Measurements from ENCODE around the gene HLA-F. TPM values are rescaled to one million over a fixed set of nuclear protein-coding genes. Genes with fewer than 3 reads are reported as not detected.

Gene HLA-F
- total RNA-seq, 1 donor from 2014 or later, result 736 TPM

GRCh38 chr6:29723666-29724588 lies 693 bp downstream of the HLA-F start:
- Mint-ChIP-seq H3K36me3 (ENCODE audit: low read depth) (peaks cover 58% of the 10 kb centered on the region), H3K4me1 (peaks cover 66% of the 10 kb centered on the region)
- POLR2A ChIA-PET, result interaction anchor here (0.6 to 2.4 kb wide), 7 partner anchors 10 to 241 kb away, joined by 3 to 11 read pairs (median 4); no protein-coding TSS in a partner anchor

GRCh38 chr6:29724937-29725869 lies 2.0 kb downstream of the HLA-F start:
- POLR2A ChIA-PET, result interaction anchor here (1.3 to 4.4 kb wide), 3 partner anchors 11 to 240 kb away, joined by 3 to 31 read pairs (median 17); no protein-coding TSS in a partner anchor
- ATAC-seq (ENCODE audit: low read depth) (no peak), DNase-seq (no peak)
- H3K27ac Mint-ChIP-seq, result peak overlapping the region; percentile 98
- no peak for TF ChIP-seq CTCF (IDR thresholded peaks at IDR 0.05)
- no peaks in the 10 kb centered on the region for H3K27me3 Mint-ChIP-seq
- H3K9me3 Mint-ChIP-seq, result no peaks in the 10 kb centered on the region
- H3K4me3 Mint-ChIP-seq, result peak overlapping the region; percentile 94
- intact Hi-C loops (cut with micrococcal nuclease), result loop anchor here (5.0 kb wide), 3 partner anchors 73 to 342 kb away; partner anchors contain the start of genes HLA-A and PPP1R11
- CTCF ChIA-PET, result interaction anchor here (0.7 to 2.0 kb wide), 4 partner anchors 11 to 75 kb away, joined by 3 to 5 read pairs (median 4); no protein-coding TSS in a partner anchor
- H3K4me1 Mint-ChIP-seq, result peaks cover 71% of the 10 kb centered on the region
- peaks cover 58% of the 10 kb centered on the region for H3K36me3 Mint-ChIP-seq (ENCODE audit: low read depth)

More at GRCh38 chr6:29723666-29724588, 693 bp downstream of the HLA-F start:
- no peak for TF ChIP-seq CTCF (IDR thresholded peaks at IDR 0.05)
- ATAC-seq (ENCODE audit: low read depth), result peak; percentile 59
- no peaks in the 10 kb centered on the region for H3K27me3 Mint-ChIP-seq
- H3K4me3 Mint-ChIP-seq, result peak overlapping the region; percentile 94
- CTCF ChIA-PET, result interaction anchor here (1.0 kb wide), 1 partner anchor 13 kb away, joined by 3 read pairs; no protein-coding TSS in a partner anchor
- intact Hi-C loops (cut with micrococcal nuclease), result loop anchor here (5.0 kb wide), 3 partner anchors 72 to 343 kb away; partner anchors contain the start of genes HLA-A and PPP1R11
- peak overlapping the region; percentile 98 for H3K27ac Mint-ChIP-seq
- no peaks in the 10 kb centered on the region for H3K9me3 Mint-ChIP-seq
- peak; percentile 65 for DNase-seq

- DNase-seq, result no peak
- Mint-ChIP-seq H3K27ac (peak overlapping the region; percentile 98), H3K9me3 (no peaks in the 10 kb centered on the region), H3K36me3 (ENCODE audit: low read depth) (peaks cover 58% of the 10 kb centered on the region), H3K4me3 (peak overlapping the region; percentile 94), H3K4me1 (peaks cover 77% of the 10 kb centered on the region), H3K27me3 (no peaks in the 10 kb centered on the region)
- no peak for TF ChIP-seq CTCF (IDR thresholded peaks at IDR 0.05)
- no peak for ATAC-seq (ENCODE audit: low read depth)
- ChIA-PET POLR2A (interaction anchor here (1.2 to 4.4 kb wide), 4 partner anchors 10 to 335 kb away, joined by 3 to 31 read pairs (median 11); partner anchors contain the start of gene POLR1H), CTCF (interaction anchor here (0.7 to 2.0 kb wide), 4 partner anchors 10 to 76 kb away, joined by 3 to 5 read pairs (median 4); no protein-coding TSS in a partner anchor)
- intact Hi-C loops (cut with micrococcal nuclease), result no loop called here
Observed at GRCh38 chr6:29726001-29726400, 2.8 kb downstream of the HLA-F start.

DNA sequence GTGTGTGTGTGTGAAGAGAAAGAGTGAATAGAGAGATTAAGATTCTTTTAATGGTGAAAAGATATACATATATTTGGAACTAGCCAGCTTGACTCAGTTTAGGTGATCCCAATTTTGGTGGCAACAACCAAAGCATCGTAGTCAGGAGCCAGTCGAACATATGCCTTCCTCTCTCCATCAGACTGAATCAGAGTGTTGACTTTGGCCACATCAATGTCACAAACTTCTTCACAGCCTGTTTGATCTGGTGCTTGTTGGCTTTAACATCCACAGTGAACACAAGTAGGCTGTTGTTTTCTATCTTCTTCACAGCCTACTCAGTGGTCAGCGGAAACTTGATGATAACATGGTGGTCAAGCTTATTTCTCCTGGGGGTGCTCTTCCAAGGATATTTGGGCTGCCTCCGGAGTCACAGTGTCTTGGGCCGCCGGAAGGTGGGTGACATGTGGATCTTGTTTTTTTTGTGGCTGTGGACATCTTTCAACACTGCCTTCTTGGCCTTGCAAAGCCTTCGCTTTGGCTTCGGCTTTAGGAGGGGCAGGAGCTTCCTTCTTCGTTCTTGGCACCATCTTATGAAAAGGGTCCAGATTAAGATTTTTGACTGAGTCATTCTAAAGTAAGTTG lies 3.4 kb downstream of the HLA-F start:
- H3K9me3 Mint-ChIP-seq, result no peaks in the 10 kb centered on the region
- peak overlapping the region; percentile 51 for H3K27ac Mint-ChIP-seq
- CTCF ChIA-PET, result interaction anchor here (1.5 to 2.0 kb wide), 2 partner anchors 12 to 73 kb away, joined by 5 read pairs; no protein-coding TSS in a partner anchor
- POLR2A ChIA-PET, result interaction anchor here (0.6 to 4.4 kb wide), 8 partner anchors 9 to 334 kb away, joined by 3 to 31 read pairs (median 8); partner anchors contain the start of gene POLR1H
- H3K4me3 Mint-ChIP-seq, result peak overlapping the region; percentile 59
- peaks cover 58% of the 10 kb centered on the region for H3K36me3 Mint-ChIP-seq (ENCODE audit: low read depth)
- no peak for DNase-seq
- no peak for ATAC-seq (ENCODE audit: low read depth)
- intact Hi-C loops (cut with micrococcal nuclease), result no loop called here
- H3K4me1 Mint-ChIP-seq, result peaks cover 79% of the 10 kb centered on the region
- H3K27me3 Mint-ChIP-seq, result no peaks in the 10 kb centered on the region
- TF ChIP-seq CTCF (IDR thresholded peaks at IDR 0.05), result no peak
